Transverse colon (tissue), 3 donors: Measurements from ENCODE around the gene RAMACL.

Experiments used
- EP300 ChIP-seq: sonication (generic); formaldehyde crosslinking; IDR thresholded peaks from one replicate; pipeline ENCODE4 v1.6.1; 2017; ENCODE audit warnings: antibody characterized with exemption, low read depth
- TF ChIP-seq, protein P1 (sequence below), 5 experiments: fragments of 200-600 bp in 3 of 5; fragments of 450-650 bp in 2 of 5; sonication (generic) in 3 of 5; IDR thresholded peaks; 1 replicate in 2 of 5; 2 replicates in 3 of 5; pipeline ENCODE4 v1.5.1; 2016 to 2017; ENCODE audit warnings: antibody characterized with exemption in 5 of 5, inconsistent platforms in 3 of 5, mild to moderate bottlenecking in 2 of 5, moderate library complexity in 1 of 5

DNA sequence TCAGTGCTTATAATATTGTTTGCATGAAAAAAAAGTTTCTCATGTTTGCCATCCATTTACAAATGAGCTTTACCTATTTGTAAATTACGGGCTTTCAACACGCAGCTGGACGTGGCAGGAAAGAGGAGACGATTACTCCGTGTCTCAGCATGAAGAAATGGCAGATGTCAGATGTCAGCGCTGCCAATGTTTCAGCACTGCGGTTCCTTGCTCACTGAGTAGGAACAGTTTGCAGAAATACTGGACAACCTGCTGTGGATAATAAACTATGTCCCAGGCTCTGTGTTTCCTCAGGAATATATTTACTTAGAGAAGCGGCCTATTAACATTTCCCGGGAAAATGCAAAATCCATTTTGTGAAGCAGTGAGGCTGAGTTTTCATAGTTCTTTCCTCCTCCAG lies 22.7 kb downstream of the RAMACL start:
- TF ChIP-seq, protein P1, sequence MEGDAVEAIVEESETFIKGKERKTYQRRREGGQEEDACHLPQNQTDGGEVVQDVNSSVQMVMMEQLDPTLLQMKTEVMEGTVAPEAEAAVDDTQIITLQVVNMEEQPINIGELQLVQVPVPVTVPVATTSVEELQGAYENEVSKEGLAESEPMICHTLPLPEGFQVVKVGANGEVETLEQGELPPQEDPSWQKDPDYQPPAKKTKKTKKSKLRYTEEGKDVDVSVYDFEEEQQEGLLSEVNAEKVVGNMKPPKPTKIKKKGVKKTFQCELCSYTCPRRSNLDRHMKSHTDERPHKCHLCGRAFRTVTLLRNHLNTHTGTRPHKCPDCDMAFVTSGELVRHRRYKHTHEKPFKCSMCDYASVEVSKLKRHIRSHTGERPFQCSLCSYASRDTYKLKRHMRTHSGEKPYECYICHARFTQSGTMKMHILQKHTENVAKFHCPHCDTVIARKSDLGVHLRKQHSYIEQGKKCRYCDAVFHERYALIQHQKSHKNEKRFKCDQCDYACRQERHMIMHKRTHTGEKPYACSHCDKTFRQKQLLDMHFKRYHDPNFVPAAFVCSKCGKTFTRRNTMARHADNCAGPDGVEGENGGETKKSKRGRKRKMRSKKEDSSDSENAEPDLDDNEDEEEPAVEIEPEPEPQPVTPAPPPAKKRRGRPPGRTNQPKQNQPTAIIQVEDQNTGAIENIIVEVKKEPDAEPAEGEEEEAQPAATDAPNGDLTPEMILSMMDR (IDR thresholded peaks at IDR 0.05) = no peak
- TF ChIP-seq EP300 = no peak
